ENCODE data around the gene MECR.

DNA sequence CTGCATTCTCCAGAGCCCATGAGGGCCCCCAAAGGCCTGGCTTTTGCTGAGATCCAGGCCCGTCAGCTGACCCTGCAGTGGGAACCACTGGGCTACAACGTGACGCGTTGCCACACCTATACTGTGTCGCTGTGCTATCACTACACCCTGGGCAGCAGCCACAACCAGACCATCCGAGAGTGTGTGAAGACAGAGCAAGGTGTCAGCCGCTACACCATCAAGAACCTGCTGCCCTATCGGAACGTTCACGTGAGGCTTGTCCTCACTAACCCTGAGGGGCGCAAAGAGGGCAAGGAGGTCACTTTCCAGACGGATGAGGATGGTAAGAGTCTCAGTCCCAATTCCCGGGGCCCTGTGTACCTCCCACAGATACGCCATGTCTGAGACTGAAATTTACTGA lies 44.7 kb upstream of the MECR start:
- no peak for TF ChIP-seq POLR2AphosphoS5 (IDR thresholded peaks at IDR 0.05; ENCODE audit: low read depth, low read length)
- TF ChIP-seq SIN3A (IDR thresholded peaks at IDR 0.05; ENCODE audit: borderline replicate concordance, insufficient read depth, low read length): no peak
- TF ChIP-seq, protein P1, sequence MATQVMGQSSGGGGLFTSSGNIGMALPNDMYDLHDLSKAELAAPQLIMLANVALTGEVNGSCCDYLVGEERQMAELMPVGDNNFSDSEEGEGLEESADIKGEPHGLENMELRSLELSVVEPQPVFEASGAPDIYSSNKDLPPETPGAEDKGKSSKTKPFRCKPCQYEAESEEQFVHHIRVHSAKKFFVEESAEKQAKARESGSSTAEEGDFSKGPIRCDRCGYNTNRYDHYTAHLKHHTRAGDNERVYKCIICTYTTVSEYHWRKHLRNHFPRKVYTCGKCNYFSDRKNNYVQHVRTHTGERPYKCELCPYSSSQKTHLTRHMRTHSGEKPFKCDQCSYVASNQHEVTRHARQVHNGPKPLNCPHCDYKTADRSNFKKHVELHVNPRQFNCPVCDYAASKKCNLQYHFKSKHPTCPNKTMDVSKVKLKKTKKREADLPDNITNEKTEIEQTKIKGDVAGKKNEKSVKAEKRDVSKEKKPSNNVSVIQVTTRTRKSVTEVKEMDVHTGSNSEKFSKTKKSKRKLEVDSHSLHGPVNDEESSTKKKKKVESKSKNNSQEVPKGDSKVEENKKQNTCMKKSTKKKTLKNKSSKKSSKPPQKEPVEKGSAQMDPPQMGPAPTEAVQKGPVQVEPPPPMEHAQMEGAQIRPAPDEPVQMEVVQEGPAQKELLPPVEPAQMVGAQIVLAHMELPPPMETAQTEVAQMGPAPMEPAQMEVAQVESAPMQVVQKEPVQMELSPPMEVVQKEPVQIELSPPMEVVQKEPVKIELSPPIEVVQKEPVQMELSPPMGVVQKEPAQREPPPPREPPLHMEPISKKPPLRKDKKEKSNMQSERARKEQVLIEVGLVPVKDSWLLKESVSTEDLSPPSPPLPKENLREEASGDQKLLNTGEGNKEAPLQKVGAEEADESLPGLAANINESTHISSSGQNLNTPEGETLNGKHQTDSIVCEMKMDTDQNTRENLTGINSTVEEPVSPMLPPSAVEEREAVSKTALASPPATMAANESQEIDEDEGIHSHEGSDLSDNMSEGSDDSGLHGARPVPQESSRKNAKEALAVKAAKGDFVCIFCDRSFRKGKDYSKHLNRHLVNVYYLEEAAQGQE (IDR thresholded peaks at IDR 0.05; ENCODE audit: insufficient read depth in 1 of 2, low read depth in 2 of 2, low read length in 2 of 2): no peak
- no peak for TF ChIP-seq TAF1 (IDR thresholded peaks at IDR 0.05; ENCODE audit: borderline replicate concordance, insufficient read depth, low read length)

All from PFSK-1 (cell line).